H9 (cell line): ENCODE results near the gene TAS1R1. TPM values are rescaled to one million over a fixed set of nuclear protein-coding genes. Genes with fewer than 3 reads are reported as not detected.

Source experiments
- DNase-seq: peaks from one replicate; pipeline ENCODE4 v3.0.0-alpha.2; 2017
- H2AFZ ChIP-seq: one replicate; pipeline ENCODE4 v1.6.1; 2013; ENCODE audit warnings: mild to moderate bottlenecking, low read length, control low read depth, moderate library complexity
- H2AK5ac ChIP-seq: 2 replicates; pipeline ENCODE4 v1.6.1; 2013; ENCODE audit warnings: low read length, control low read depth, mixed read lengths; ENCODE audit not compliant: insufficient read length
- H2BK120ac ChIP-seq: one replicate; pipeline ENCODE4 v1.6.1; 2013; ENCODE audit warnings: low read depth, mild to moderate bottlenecking, low read length, control low read depth, inconsistent platforms; ENCODE audit not compliant: poor library complexity, severe bottlenecking
- H2BK12ac ChIP-seq: 2 replicates; pipeline ENCODE4 v1.6.1; 2013; ENCODE audit warnings: low read length, control low read depth, mixed read lengths, low read depth; ENCODE audit not compliant: insufficient read length
- H2BK15ac ChIP-seq: 2 replicates; pipeline ENCODE4 v1.6.1; 2013; ENCODE audit warnings: low read depth, low read length, control low read depth
- H2BK20ac ChIP-seq: one replicate; pipeline ENCODE4 v1.6.1; 2013; ENCODE audit warnings: low read depth, mild to moderate bottlenecking, low read length, control low read depth, inconsistent platforms; ENCODE audit not compliant: poor library complexity, severe bottlenecking
- H2BK5ac ChIP-seq: 2 replicates; pipeline ENCODE4 v1.6.1; 2013; ENCODE audit warnings: low read length, control low read depth, mixed read lengths; ENCODE audit not compliant: insufficient read length
- H3K14ac ChIP-seq: 2 replicates; pipeline ENCODE4 v1.6.1; 2013; ENCODE audit warnings: low read length, control low read depth; ENCODE audit not compliant: insufficient read depth
- H3K18ac ChIP-seq: 2 replicates; pipeline ENCODE4 v1.6.1; 2013; ENCODE audit warnings: low read depth, mild to moderate bottlenecking, mixed read lengths, low read length, control low read depth; ENCODE audit not compliant: insufficient read length
- H3K23ac ChIP-seq: 2 replicates; pipeline ENCODE4 v1.6.1; 2013; ENCODE audit warnings: low read length, control low read depth, mixed read lengths, low read depth; ENCODE audit not compliant: insufficient read length
- H3K23me2 ChIP-seq: 2 replicates; pipeline ENCODE4 v1.6.1; 2013; ENCODE audit warnings: low read depth, mild to moderate bottlenecking, mixed read lengths, low read length, control low read depth; ENCODE audit not compliant: insufficient read length, poor library complexity, severe bottlenecking
- H3K27ac ChIP-seq: 2 replicates; pipeline ENCODE4 v1.5.1; 2013; ENCODE audit warnings: low read length, control low read depth, mixed read lengths, low read depth; ENCODE audit not compliant: insufficient read length
- H3K27me3 ChIP-seq: 2 replicates; pipeline ENCODE4 v1.6.1; 2013; ENCODE audit warnings: low read length, control low read depth, inconsistent platforms; ENCODE audit not compliant: insufficient read depth
- H3K4ac ChIP-seq: 2 replicates; pipeline ENCODE4 v1.6.1; 2013; ENCODE audit warnings: low read depth, mild to moderate bottlenecking, control low read depth, inconsistent platforms, low read length, moderate library complexity
- H3K4me1 ChIP-seq: 2 replicates; pipeline ENCODE4 v1.6.1; 2013; ENCODE audit warnings: low read length, control low read depth, inconsistent platforms; ENCODE audit not compliant: insufficient read depth
- H3K4me2 ChIP-seq: 2 replicates; pipeline ENCODE4 v1.6.1; 2013; ENCODE audit warnings: low read length, control low read depth, mixed read lengths; ENCODE audit not compliant: insufficient read length, insufficient read depth
- H3K56ac ChIP-seq: 2 replicates; pipeline ENCODE4 v1.6.1; 2013; ENCODE audit warnings: low read depth, mild to moderate bottlenecking, mixed read lengths, low read length, control low read depth; ENCODE audit not compliant: insufficient read length
- H3K79me1 ChIP-seq: 2 replicates; pipeline ENCODE4 v1.6.1; 2013; ENCODE audit warnings: low read depth, mild to moderate bottlenecking, moderate library complexity, low read length, control low read depth, inconsistent platforms; ENCODE audit not compliant: insufficient read depth, poor library complexity, severe bottlenecking
- H3K79me2 ChIP-seq: 2 replicates; pipeline ENCODE4 v1.6.1; 2013; ENCODE audit warnings: low read length, control low read depth, inconsistent platforms; ENCODE audit not compliant: insufficient read depth
- H3K9ac ChIP-seq: 2 replicates; pipeline ENCODE4 v1.6.1; 2013; ENCODE audit warnings: low read length, control low read depth, mixed read lengths; ENCODE audit not compliant: insufficient read length; ENCODE audit errors: extremely low read depth
- H3K9me3 ChIP-seq: one replicate; pipeline ENCODE4 v1.6.1; 2013; ENCODE audit warnings: low read depth, low read length, inconsistent platforms; ENCODE audit not compliant: control insufficient read depth
- H3T11ph ChIP-seq: one replicate; pipeline ENCODE4 v1.6.1; 2013; ENCODE audit warnings: mild to moderate bottlenecking, low read length, control low read depth, inconsistent platforms
- H4K20me1 ChIP-seq: one replicate; pipeline ENCODE4 v1.6.1; 2013; ENCODE audit not compliant: control insufficient read depth, insufficient read length, insufficient read depth
- H4K5ac ChIP-seq: 2 replicates; pipeline ENCODE4 v1.6.1; 2013; ENCODE audit warnings: low read depth, mild to moderate bottlenecking, mixed read lengths, low read length, control low read depth; ENCODE audit not compliant: insufficient read length
- H4K8ac ChIP-seq: replicated peaks from 2 replicates; pipeline ENCODE4 v1.6.1; 2013; ENCODE audit warnings: low read length, control low read depth, mixed read lengths, low read depth; ENCODE audit not compliant: insufficient read length
- H4K91ac ChIP-seq: 2 replicates; pipeline ENCODE4 v1.6.1; 2013; ENCODE audit warnings: low read depth, mild to moderate bottlenecking, moderate library complexity, mixed read lengths, low read length, control low read depth; ENCODE audit not compliant: insufficient read length
- H3K27ac Mint-ChIP-seq, 3 experiments: 2 replicates in 2 of 3; 3 replicates in 1 of 3; pipeline ENCODE4 v1.8.0; 2020 to 2021; ENCODE audit warnings: mixed read lengths in 3 of 3, mild to moderate bottlenecking in 1 of 3, moderate library complexity in 1 of 3
- H3K27me3 Mint-ChIP-seq: 2 replicates; pipeline ENCODE4 v1.8.0; 2021; ENCODE audit warnings: low read depth, mild to moderate bottlenecking, moderate library complexity, mixed read lengths
- H3K36me3 Mint-ChIP-seq, 3 experiments: 2 replicates in 2 of 3; 3 replicates in 1 of 3; pipeline ENCODE4 v1.8.0; 2020 to 2021; ENCODE audit warnings: low read depth in 3 of 3, mixed read lengths in 3 of 3; ENCODE audit not compliant: insufficient read depth in 1 of 3
- H3K4me1 Mint-ChIP-seq, 2 experiments: 2 replicates each; pipeline ENCODE4 v1.8.0; 2020; ENCODE audit warnings: mixed read lengths in 2 of 2
- H3K4me3 Mint-ChIP-seq, 2 experiments: 2 replicates in 1 of 2; 3 replicates in 1 of 2; pipeline ENCODE4 v1.8.0; 2020 to 2021; ENCODE audit warnings: mild to moderate bottlenecking in 2 of 2, mixed read lengths in 2 of 2, moderate library complexity in 1 of 2
- H3K9me3 Mint-ChIP-seq, 2 experiments: 2 replicates in 1 of 2; 3 replicates in 1 of 2; pipeline ENCODE4 v1.8.0; 2020; ENCODE audit warnings: mild to moderate bottlenecking in 2 of 2, mixed read lengths in 2 of 2, moderate library complexity in 1 of 2
- CTCF ChIP-seq: fragments of 200-600 bp; sonication (generic); conservative IDR thresholded peaks from 3 replicates; pipeline ENCODE4 v1.8.0; 2021; ENCODE audit warnings: antibody characterized with exemption, mild to moderate bottlenecking
- WGBS: extraction: QIAGEN DNeasy Blood & Tissue Kit; methylation state at CpG from one replicate; pipeline ENCODE4 v1.1.7; 2013; ENCODE audit warnings: missing lambda C conversion rate, low lambda C conversion rate, mixed read lengths; ENCODE audit not compliant: insufficient read length; ENCODE audit errors: extremely low coverage; 5-methylcytosine and 5-hydroxymethylcytosine counted together
- total RNA-seq: library from RNA; stranded (reverse); gene quantifications from 2 replicates; pipeline ENCODE4 v1.2.1, GENCODE V29; 2021

TAS1R1 gene
- total RNA-seq, 1 experiment from 2014 or later = not detected

- H4K8ac ChIP-seq = no peak overlapping the region
- H3K23me2 ChIP-seq = no peaks in the 10 kb centered on the region
- no peak overlapping the region for H3K27ac ChIP-seq
- no peak overlapping the region for H4K91ac ChIP-seq
- no peak overlapping the region; the same call in 1 of the 2 replicates for H3K14ac ChIP-seq
- no peak overlapping the region for H3K4ac ChIP-seq
- no peak overlapping the region for H2BK5ac ChIP-seq
- no peak overlapping the region for H3K18ac ChIP-seq
- no peak overlapping the region for H3K27ac Mint-ChIP-seq
- no peak overlapping the region for H2BK15ac ChIP-seq
- no peak for TF ChIP-seq CTCF
- no peak overlapping the region for H4K5ac ChIP-seq
- H3K4me1 ChIP-seq = no peaks in the 10 kb centered on the region
- H2BK20ac ChIP-seq = no peak overlapping the region
- H3K9ac ChIP-seq = no peak overlapping the region
- no peaks in the 10 kb centered on the region for H3K9me3 Mint-ChIP-seq
- no peak overlapping the region for H3K4me2 ChIP-seq
- no peak overlapping the region for H2BK12ac ChIP-seq
- H3K79me1 ChIP-seq = no peaks in the 10 kb centered on the region
- H3K56ac ChIP-seq = no peak overlapping the region
- WGBS = no CpG with 5 or more reads among the region's 10 CpGs
- H3K27me3 Mint-ChIP-seq = no peaks in the 10 kb centered on the region
- H2BK120ac ChIP-seq = no peak overlapping the region
- DNase-seq = no peak
- H3K36me3 Mint-ChIP-seq = no peaks in the 10 kb centered on the region
- no peaks in the 10 kb centered on the region for H4K20me1 ChIP-seq
- H3K27me3 ChIP-seq = no peaks in the 10 kb centered on the region
- no peak overlapping the region for H3K23ac ChIP-seq
- H3K4me1 Mint-ChIP-seq = peaks cover 0 to 3% of the 10 kb centered on the region in 2 experiments; a peak in 2 of 4 replicates
- H3K79me2 ChIP-seq = no peaks in the 10 kb centered on the region
- no peak overlapping the region for H3T11ph ChIP-seq
- H2AK5ac ChIP-seq = no peak overlapping the region
- H2AFZ ChIP-seq = no peak overlapping the region
- no peaks in the 10 kb centered on the region for H3K9me3 ChIP-seq
- H3K4me3 Mint-ChIP-seq = no peak overlapping the region
These were observed 45.2 kb upstream of the TAS1R1 start for GRCh38 chr1:6509919-6510291.
